ENCODE results near the gene PTPRR. TPM values are rescaled to one million over a fixed set of nuclear protein-coding genes. Genes with fewer than 3 reads are reported as not detected.

PTPRR gene
- total RNA-seq, 1 experiment from 2014 or later: 0.46 TPM

DNA sequence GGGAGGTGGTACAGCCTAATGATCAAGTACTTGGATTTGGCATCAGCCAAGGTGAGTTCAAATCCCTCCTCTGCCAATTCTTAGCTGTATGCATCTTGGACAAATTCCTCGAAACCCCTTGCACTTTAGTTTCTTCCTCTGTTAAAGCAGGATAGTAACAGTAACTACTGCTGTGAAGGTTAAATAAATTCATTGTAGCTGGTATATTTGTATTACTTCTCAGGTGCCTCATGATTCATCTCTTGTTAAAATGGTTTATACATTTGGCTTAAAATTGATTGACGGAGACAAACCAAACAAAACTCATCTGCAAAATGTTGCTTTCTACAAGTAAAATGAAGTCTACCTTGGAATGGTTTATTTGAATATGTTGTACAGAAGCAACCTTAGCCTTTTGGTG is 281.0 kb downstream of the PTPRR start (continued):
- no peak for TF ChIP-seq IRF2 (CRISPR knock-in tag; IDR thresholded peaks at IDR 0.05; ENCODE audit: borderline replicate concordance, low read depth)

DNA sequence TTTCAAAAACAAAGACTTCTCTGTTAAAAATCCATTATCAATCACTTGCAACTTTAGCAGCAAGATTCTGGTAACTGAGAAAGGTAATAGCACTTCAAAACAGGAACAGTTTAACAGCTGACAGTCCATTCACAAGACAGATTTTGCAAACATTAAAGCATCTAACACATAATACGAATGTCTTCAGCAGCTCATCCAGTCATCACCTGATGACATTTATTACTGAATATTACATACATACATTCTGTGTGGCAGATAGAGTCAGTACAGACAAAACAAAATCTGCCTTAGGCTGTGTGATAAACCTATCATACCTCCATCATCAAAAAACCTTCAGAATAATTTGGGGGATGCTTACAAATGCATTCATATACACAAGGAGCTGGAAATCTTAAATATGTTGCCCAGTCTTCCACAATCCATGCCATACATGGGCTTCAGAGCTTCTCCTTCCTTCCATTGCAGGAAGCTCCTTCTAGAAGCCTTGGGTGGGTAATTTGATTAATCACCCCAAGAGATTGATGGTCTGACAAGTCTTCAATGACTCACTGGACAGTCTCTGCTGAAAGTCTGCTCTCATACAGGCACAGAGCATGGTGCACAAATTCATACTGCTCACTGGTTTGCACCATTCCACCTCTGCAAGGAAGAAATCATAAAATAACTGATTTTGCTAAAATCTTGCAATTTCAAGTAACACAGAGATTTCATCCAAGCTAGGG is 281.7 kb downstream of the PTPRR start:
- Mint-ChIP-seq H3K27me3 (ENCODE audit: low read depth) (no peaks in the 10 kb centered on the region), H3K4me3 (no peak overlapping the region), H3K36me3 (no peaks in the 10 kb centered on the region), H3K27ac (no peak overlapping the region), H3K4me1 (0 out of 2 replicates have a peak, but pooled peaks cover 6% of the 10 kb centered on the region), H3K9me3 (no peaks in the 10 kb centered on the region; the same call in 1 of the 2 replicates)
- DNase-seq (ENCODE audit: low spot score) (no peak), ATAC-seq (no peak)
- CTCF ChIA-PET: no interaction called here
- POLR2A ChIA-PET: no interaction called here
- TF ChIP-seq, protein P1, sequence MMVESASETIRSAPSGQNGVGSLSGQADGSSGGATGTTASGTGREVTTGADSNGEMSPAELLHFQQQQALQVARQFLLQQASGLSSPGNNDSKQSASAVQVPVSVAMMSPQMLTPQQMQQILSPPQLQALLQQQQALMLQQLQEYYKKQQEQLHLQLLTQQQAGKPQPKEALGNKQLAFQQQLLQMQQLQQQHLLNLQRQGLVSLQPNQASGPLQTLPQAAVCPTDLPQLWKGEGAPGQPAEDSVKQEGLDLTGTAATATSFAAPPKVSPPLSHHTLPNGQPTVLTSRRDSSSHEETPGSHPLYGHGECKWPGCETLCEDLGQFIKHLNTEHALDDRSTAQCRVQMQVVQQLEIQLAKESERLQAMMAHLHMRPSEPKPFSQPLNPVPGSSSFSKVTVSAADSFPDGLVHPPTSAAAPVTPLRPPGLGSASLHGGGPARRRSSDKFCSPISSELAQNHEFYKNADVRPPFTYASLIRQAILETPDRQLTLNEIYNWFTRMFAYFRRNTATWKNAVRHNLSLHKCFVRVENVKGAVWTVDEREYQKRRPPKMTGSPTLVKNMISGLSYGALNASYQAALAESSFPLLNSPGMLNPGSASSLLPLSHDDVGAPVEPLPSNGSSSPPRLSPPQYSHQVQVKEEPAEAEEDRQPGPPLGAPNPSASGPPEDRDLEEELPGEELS (CRISPR knock-in tag; IDR thresholded peaks at IDR 0.05): no peak
- TF ChIP-seq, protein P2, sequence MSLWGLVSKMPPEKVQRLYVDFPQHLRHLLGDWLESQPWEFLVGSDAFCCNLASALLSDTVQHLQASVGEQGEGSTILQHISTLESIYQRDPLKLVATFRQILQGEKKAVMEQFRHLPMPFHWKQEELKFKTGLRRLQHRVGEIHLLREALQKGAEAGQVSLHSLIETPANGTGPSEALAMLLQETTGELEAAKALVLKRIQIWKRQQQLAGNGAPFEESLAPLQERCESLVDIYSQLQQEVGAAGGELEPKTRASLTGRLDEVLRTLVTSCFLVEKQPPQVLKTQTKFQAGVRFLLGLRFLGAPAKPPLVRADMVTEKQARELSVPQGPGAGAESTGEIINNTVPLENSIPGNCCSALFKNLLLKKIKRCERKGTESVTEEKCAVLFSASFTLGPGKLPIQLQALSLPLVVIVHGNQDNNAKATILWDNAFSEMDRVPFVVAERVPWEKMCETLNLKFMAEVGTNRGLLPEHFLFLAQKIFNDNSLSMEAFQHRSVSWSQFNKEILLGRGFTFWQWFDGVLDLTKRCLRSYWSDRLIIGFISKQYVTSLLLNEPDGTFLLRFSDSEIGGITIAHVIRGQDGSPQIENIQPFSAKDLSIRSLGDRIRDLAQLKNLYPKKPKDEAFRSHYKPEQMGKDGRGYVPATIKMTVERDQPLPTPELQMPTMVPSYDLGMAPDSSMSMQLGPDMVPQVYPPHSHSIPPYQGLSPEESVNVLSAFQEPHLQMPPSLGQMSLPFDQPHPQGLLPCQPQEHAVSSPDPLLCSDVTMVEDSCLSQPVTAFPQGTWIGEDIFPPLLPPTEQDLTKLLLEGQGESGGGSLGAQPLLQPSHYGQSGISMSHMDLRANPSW (CRISPR knock-in tag; conservative IDR thresholded peaks at IDR 0.05; ENCODE audit: low read depth): no peak
- no peak for TF ChIP-seq JUN (CRISPR knock-in tag; IDR thresholded peaks at IDR 0.05)
- no peak for TF ChIP-seq EMX1 (CRISPR knock-in tag; IDR thresholded peaks at IDR 0.05)
- TF ChIP-seq, protein P3, sequence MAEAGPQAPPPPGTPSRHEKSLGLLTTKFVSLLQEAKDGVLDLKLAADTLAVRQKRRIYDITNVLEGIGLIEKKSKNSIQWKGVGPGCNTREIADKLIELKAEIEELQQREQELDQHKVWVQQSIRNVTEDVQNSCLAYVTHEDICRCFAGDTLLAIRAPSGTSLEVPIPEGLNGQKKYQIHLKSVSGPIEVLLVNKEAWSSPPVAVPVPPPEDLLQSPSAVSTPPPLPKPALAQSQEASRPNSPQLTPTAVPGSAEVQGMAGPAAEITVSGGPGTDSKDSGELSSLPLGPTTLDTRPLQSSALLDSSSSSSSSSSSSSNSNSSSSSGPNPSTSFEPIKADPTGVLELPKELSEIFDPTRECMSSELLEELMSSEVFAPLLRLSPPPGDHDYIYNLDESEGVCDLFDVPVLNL (CRISPR knock-in tag; IDR thresholded peaks at IDR 0.05; ENCODE audit: borderline replicate concordance, low read depth): no peak
- no peak for TF ChIP-seq CREM (CRISPR knock-in tag; IDR thresholded peaks at IDR 0.05)
- TF ChIP-seq, protein P4, sequence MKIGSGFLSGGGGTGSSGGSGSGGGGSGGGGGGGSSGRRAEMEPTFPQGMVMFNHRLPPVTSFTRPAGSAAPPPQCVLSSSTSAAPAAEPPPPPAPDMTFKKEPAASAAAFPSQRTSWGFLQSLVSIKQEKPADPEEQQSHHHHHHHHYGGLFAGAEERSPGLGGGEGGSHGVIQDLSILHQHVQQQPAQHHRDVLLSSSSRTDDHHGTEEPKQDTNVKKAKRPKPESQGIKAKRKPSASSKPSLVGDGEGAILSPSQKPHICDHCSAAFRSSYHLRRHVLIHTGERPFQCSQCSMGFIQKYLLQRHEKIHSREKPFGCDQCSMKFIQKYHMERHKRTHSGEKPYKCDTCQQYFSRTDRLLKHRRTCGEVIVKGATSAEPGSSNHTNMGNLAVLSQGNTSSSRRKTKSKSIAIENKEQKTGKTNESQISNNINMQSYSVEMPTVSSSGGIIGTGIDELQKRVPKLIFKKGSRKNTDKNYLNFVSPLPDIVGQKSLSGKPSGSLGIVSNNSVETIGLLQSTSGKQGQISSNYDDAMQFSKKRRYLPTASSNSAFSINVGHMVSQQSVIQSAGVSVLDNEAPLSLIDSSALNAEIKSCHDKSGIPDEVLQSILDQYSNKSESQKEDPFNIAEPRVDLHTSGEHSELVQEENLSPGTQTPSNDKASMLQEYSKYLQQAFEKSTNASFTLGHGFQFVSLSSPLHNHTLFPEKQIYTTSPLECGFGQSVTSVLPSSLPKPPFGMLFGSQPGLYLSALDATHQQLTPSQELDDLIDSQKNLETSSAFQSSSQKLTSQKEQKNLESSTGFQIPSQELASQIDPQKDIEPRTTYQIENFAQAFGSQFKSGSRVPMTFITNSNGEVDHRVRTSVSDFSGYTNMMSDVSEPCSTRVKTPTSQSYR (CRISPR knock-in tag; IDR thresholded peaks at IDR 0.05): no peak
- TF ChIP-seq NR1H2 (CRISPR knock-in tag; IDR thresholded peaks at IDR 0.05): no peak
- TF ChIP-seq SP1 (CRISPR knock-in tag; conservative IDR thresholded peaks at IDR 0.05): no peak
- no peak for TF ChIP-seq ZNF396 (CRISPR knock-in tag; IDR thresholded peaks at IDR 0.05; ENCODE audit: borderline replicate concordance)
- TF ChIP-seq ETV6 (CRISPR knock-in tag; IDR thresholded peaks at IDR 0.05): no peak
- TF ChIP-seq, protein P5, sequence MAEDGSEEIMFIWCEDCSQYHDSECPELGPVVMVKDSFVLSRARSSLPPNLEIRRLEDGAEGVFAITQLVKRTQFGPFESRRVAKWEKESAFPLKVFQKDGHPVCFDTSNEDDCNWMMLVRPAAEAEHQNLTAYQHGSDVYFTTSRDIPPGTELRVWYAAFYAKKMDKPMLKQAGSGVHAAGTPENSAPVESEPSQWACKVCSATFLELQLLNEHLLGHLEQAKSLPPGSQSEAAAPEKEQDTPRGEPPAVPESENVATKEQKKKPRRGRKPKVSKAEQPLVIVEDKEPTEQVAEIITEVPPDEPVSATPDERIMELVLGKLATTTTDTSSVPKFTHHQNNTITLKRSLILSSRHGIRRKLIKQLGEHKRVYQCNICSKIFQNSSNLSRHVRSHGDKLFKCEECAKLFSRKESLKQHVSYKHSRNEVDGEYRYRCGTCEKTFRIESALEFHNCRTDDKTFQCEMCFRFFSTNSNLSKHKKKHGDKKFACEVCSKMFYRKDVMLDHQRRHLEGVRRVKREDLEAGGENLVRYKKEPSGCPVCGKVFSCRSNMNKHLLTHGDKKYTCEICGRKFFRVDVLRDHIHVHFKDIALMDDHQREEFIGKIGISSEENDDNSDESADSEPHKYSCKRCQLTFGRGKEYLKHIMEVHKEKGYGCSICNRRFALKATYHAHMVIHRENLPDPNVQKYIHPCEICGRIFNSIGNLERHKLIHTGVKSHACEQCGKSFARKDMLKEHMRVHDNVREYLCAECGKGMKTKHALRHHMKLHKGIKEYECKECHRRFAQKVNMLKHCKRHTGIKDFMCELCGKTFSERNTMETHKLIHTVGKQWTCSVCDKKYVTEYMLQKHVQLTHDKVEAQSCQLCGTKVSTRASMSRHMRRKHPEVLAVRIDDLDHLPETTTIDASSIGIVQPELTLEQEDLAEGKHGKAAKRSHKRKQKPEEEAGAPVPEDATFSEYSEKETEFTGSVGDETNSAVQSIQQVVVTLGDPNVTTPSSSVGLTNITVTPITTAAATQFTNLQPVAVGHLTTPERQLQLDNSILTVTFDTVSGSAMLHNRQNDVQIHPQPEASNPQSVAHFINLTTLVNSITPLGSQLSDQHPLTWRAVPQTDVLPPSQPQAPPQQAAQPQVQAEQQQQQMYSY (CRISPR knock-in tag; IDR thresholded peaks at IDR 0.05): no peak
- TF ChIP-seq, protein P6, sequence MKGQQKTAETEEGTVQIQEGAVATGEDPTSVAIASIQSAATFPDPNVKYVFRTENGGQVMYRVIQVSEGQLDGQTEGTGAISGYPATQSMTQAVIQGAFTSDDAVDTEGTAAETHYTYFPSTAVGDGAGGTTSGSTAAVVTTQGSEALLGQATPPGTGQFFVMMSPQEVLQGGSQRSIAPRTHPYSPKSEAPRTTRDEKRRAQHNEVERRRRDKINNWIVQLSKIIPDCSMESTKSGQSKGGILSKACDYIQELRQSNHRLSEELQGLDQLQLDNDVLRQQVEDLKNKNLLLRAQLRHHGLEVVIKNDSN (CRISPR knock-in tag; IDR thresholded peaks at IDR 0.05): no peak
- TF ChIP-seq, protein P7, sequence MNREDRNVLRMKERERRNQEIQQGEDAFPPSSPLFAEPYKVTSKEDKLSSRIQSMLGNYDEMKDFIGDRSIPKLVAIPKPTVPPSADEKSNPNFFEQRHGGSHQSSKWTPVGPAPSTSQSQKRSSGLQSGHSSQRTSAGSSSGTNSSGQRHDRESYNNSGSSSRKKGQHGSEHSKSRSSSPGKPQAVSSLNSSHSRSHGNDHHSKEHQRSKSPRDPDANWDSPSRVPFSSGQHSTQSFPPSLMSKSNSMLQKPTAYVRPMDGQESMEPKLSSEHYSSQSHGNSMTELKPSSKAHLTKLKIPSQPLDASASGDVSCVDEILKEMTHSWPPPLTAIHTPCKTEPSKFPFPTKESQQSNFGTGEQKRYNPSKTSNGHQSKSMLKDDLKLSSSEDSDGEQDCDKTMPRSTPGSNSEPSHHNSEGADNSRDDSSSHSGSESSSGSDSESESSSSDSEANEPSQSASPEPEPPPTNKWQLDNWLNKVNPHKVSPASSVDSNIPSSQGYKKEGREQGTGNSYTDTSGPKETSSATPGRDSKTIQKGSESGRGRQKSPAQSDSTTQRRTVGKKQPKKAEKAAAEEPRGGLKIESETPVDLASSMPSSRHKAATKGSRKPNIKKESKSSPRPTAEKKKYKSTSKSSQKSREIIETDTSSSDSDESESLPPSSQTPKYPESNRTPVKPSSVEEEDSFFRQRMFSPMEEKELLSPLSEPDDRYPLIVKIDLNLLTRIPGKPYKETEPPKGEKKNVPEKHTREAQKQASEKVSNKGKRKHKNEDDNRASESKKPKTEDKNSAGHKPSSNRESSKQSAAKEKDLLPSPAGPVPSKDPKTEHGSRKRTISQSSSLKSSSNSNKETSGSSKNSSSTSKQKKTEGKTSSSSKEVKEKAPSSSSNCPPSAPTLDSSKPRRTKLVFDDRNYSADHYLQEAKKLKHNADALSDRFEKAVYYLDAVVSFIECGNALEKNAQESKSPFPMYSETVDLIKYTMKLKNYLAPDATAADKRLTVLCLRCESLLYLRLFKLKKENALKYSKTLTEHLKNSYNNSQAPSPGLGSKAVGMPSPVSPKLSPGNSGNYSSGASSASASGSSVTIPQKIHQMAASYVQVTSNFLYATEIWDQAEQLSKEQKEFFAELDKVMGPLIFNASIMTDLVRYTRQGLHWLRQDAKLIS (CRISPR knock-in tag; IDR thresholded peaks at IDR 0.05; ENCODE audit: borderline replicate concordance): no peak
- TF ChIP-seq ZNF423 (CRISPR knock-in tag; IDR thresholded peaks at IDR 0.05): no peak

Data from WTC11 (cell line).